HS-5 (cell line): ENCODE data around the gene TM7SF3.

Source experiments
- DNase-seq: peaks from one replicate; pipeline ENCODE4 v3.0.0-alpha.2; 2012; ENCODE audit warnings: low read depth

The TM7SF3 gene

GRCh38 chr12:26928661-26929060 is 85.5 kb downstream of the TM7SF3 start:
- DNase-seq = no peak
